Astrocyte (in vitro differentiated cells and primary cell): ENCODE results near the gene ATG4D. TPM values are rescaled to one million over a fixed set of nuclear protein-coding genes. Genes with fewer than 3 reads are reported as not detected.
A peak's percentile ranks its signal among the peaks of the same experiment; 100 is the strongest.

ENCODE experiments used
- DNase-seq: peaks from one replicate; pipeline ENCODE4 v3.0.0-alpha.2; 2010; ENCODE audit warnings: low read depth
- FAIRE-seq: peaks from 2 replicates; lab custom pipeline; 2011; peaks lifted over from hg19 to GRCh38; lab: Jason Lieb, UNC
- H2AFZ ChIP-seq: 2 replicates; pipeline ENCODE4 v1.6.0; 2012; ENCODE audit warnings: low read depth, low read length, inconsistent platforms
- H3K27ac ChIP-seq: 2 replicates; pipeline ENCODE4 v1.5.1; 2011; ENCODE audit warnings: low read depth, low read length, inconsistent platforms
- H3K27me3 ChIP-seq: 2 replicates; pipeline ENCODE4 v1.6.0; 2011; ENCODE audit warnings: low read length, inconsistent platforms; ENCODE audit not compliant: insufficient read depth
- H3K36me3 ChIP-seq: 2 replicates; pipeline ENCODE4 v1.5.1; 2011; ENCODE audit warnings: low read length, inconsistent platforms; ENCODE audit not compliant: insufficient read depth
- H3K4me1 ChIP-seq: 2 replicates; pipeline ENCODE4 v1.5.1; 2011; ENCODE audit warnings: low read length, inconsistent platforms; ENCODE audit not compliant: insufficient read depth
- H3K4me2 ChIP-seq: 2 replicates; pipeline ENCODE4 v1.6.0; 2012; ENCODE audit warnings: low read length, inconsistent platforms
- H3K4me3 ChIP-seq: 2 replicates; pipeline ENCODE4 v1.5.1; 2011; ENCODE audit warnings: low read depth, mild to moderate bottlenecking, low read length, inconsistent platforms; ENCODE audit not compliant: insufficient read depth
- H3K79me2 ChIP-seq: 2 replicates; pipeline ENCODE4 v1.6.0; 2012; ENCODE audit warnings: mild to moderate bottlenecking, low read length, inconsistent platforms; ENCODE audit not compliant: insufficient read depth
- H3K9ac ChIP-seq: 2 replicates; pipeline ENCODE4 v1.6.0; 2012; ENCODE audit warnings: mild to moderate bottlenecking, low read length, inconsistent platforms
- H3K9me3 ChIP-seq: 2 replicates; pipeline ENCODE4 v1.5.1; 2012; ENCODE audit warnings: low read depth, mild to moderate bottlenecking, low read length, inconsistent platforms; ENCODE audit not compliant: insufficient read depth
- H4K20me1 ChIP-seq: 2 replicates; pipeline ENCODE4 v1.6.0; 2012; ENCODE audit warnings: low read length, inconsistent platforms; ENCODE audit not compliant: insufficient read depth
- H3K27ac Mint-ChIP-seq: one replicate; pipeline ENCODE4 v1.8.0; 2021; ENCODE audit warnings: mild to moderate bottlenecking, mixed read lengths; ENCODE audit not compliant: unreplicated experiment
- H3K27me3 Mint-ChIP-seq: one replicate; pipeline ENCODE4 v1.8.0; 2021; ENCODE audit warnings: low read depth, mixed read lengths; ENCODE audit not compliant: unreplicated experiment
- H3K36me3 Mint-ChIP-seq: one replicate; pipeline ENCODE4 v1.8.0; 2021; ENCODE audit warnings: low read depth, mixed read lengths; ENCODE audit not compliant: unreplicated experiment
- H3K4me1 Mint-ChIP-seq: one replicate; pipeline ENCODE4 v1.8.0; 2021; ENCODE audit warnings: low read depth, mixed read lengths; ENCODE audit not compliant: unreplicated experiment
- H3K4me3 Mint-ChIP-seq: one replicate; pipeline ENCODE4 v1.8.0; 2021; ENCODE audit warnings: mild to moderate bottlenecking, moderate library complexity, mixed read lengths; ENCODE audit not compliant: unreplicated experiment
- H3K9me3 Mint-ChIP-seq: one replicate; pipeline ENCODE4 v1.8.0; 2021; ENCODE audit warnings: mild to moderate bottlenecking, mixed read lengths; ENCODE audit not compliant: unreplicated experiment
- CTCF ChIP-seq: IDR thresholded peaks from 2 replicates; pipeline ENCODE4 v1.5.1; 2011; ENCODE audit warnings: low read depth, mild to moderate bottlenecking, inconsistent platforms, low read length, moderate library complexity; ENCODE audit not compliant: insufficient read depth
- EZH2 ChIP-seq: IDR thresholded peaks from 2 replicates; pipeline ENCODE4 v1.6.1; 2012; ENCODE audit warnings: mild to moderate bottlenecking, low read length, inconsistent platforms; ENCODE audit not compliant: insufficient read depth
- total RNA-seq: library from RNA; stranded (reverse); gene quantifications from 2 replicates; pipeline ENCODE4 v1.2.1, GENCODE V29; 2021

ATG4D gene
- total RNA-seq, 1 donor from 2014 or later, result 23.5 TPM

GRCh38 chr19:10574462-10574861, 30.8 kb downstream of the ATG4D start:
- no peak overlapping the region for H3K4me3 Mint-ChIP-seq
- no peaks in the 10 kb centered on the region for H3K79me2 ChIP-seq
- no peak overlapping the region for H3K4me2 ChIP-seq
- peaks cover 4% of the 10 kb centered on the region for H3K4me1 Mint-ChIP-seq
- no peaks in the 10 kb centered on the region for H4K20me1 ChIP-seq
- H3K27me3 ChIP-seq, result no peaks in the 10 kb centered on the region
- peak overlapping the region; percentile 26 for H3K27ac Mint-ChIP-seq
- FAIRE-seq, result no peak
- DNase-seq, result no peak
- H2AFZ ChIP-seq, result no peak overlapping the region
- no peak overlapping the region for H3K27ac ChIP-seq
- no peak for TF ChIP-seq EZH2
- no peaks in the 10 kb centered on the region for H3K9me3 ChIP-seq
- peaks cover 3% of the 10 kb centered on the region for H3K4me1 ChIP-seq
- no peak overlapping the region for H3K4me3 ChIP-seq
- no peak overlapping the region for H3K9ac ChIP-seq
- H3K9me3 Mint-ChIP-seq, result no peaks in the 10 kb centered on the region
- no peaks in the 10 kb centered on the region for H3K36me3 Mint-ChIP-seq
- no peaks in the 10 kb centered on the region for H3K36me3 ChIP-seq
- peaks cover 3% of the 10 kb centered on the region for H3K27me3 Mint-ChIP-seq

GRCh38 chr19:10575011-10575716, 31.5 kb downstream of the ATG4D start:
- Mint-ChIP-seq H3K36me3 (no peaks in the 10 kb centered on the region), H3K27ac (no peak overlapping the region), H3K4me1 (peaks cover 4% of the 10 kb centered on the region), H3K4me3 (peak overlapping the region; percentile 8), H3K27me3 (peaks cover 3% of the 10 kb centered on the region), H3K9me3 (no peaks in the 10 kb centered on the region)
- Histone ChIP-seq H4K20me1 (no peaks in the 10 kb centered on the region), H3K9me3 (no peaks in the 10 kb centered on the region), H3K4me3 (no peak overlapping the region), H3K27me3 (no peaks in the 10 kb centered on the region), H3K4me2 (no peak overlapping the region), H3K4me1 (peaks cover 2% of the 10 kb centered on the region), H3K27ac (no peak overlapping the region), H3K9ac (no peak overlapping the region), H3K79me2 (no peaks in the 10 kb centered on the region), H2AFZ (no peak overlapping the region), H3K36me3 (no peaks in the 10 kb centered on the region)
- TF ChIP-seq CTCF, result no peak
- no peak for TF ChIP-seq EZH2
- no peak for FAIRE-seq
- no peak for DNase-seq

- H3K4me2 ChIP-seq, result no peak overlapping the region
- no peak overlapping the region for H3K27ac Mint-ChIP-seq
- H3K27ac ChIP-seq, result no peak overlapping the region
- peaks cover 3% of the 10 kb centered on the region for H3K27me3 Mint-ChIP-seq
- H4K20me1 ChIP-seq, result no peaks in the 10 kb centered on the region
- no peak overlapping the region for H3K9ac ChIP-seq
- no peaks in the 10 kb centered on the region for H3K36me3 Mint-ChIP-seq
- H3K27me3 ChIP-seq, result no peaks in the 10 kb centered on the region
- H3K4me3 ChIP-seq, result no peak overlapping the region
- no peaks in the 10 kb centered on the region for H3K79me2 ChIP-seq
- no peak for FAIRE-seq
- H3K4me1 Mint-ChIP-seq, result peaks cover 4% of the 10 kb centered on the region
- no peak overlapping the region for H2AFZ ChIP-seq
- H3K4me1 ChIP-seq, result peaks cover 2% of the 10 kb centered on the region
- no peaks in the 10 kb centered on the region for H3K36me3 ChIP-seq
- no peak overlapping the region for H3K4me3 Mint-ChIP-seq
- TF ChIP-seq EZH2 (no peak), CTCF (no peak)
- no peaks in the 10 kb centered on the region for H3K9me3 Mint-ChIP-seq
- H3K9me3 ChIP-seq, result no peaks in the 10 kb centered on the region
- no peak for DNase-seq
Measured at GRCh38 chr19:10577951-10578350, 34.2 kb downstream of the ATG4D start.
